H1 (cell line): ENCODE results near the gene OBSL1. TPM values are rescaled to one million over a fixed set of nuclear protein-coding genes. Genes with fewer than 3 reads are reported as not detected.

Experiments used
- GTF2F1 ChIP-seq: IDR thresholded peaks from 2 replicates; pipeline ENCODE4 v1.6.1; 2012; ENCODE audit warnings: low read depth, low read length, improper control_type of control experiment, borderline replicate concordance
- JUN ChIP-seq: IDR thresholded peaks from 2 replicates; pipeline ENCODE4 v1.6.1; 2011; ENCODE audit warnings: low read depth, mild to moderate bottlenecking, improper control_type of control experiment, low read length
- PHF8 ChIP-seq: fragments of 200-600 bp; sonication (generic); conservative IDR thresholded peaks from 2 replicates; pipeline ENCODE4 v1.7.1; 2012; ENCODE audit warnings: low read depth, mild to moderate bottlenecking, inconsistent platforms, low read length, moderate library complexity
- SP1 ChIP-seq: IDR thresholded peaks from 2 replicates; pipeline ENCODE4 v1.6.1; 2011; ENCODE audit warnings: low read depth, low read length
- polyA plus RNA-seq, 7 experiments: library from polyadenylated mRNA; depleted of rRNA in 3 of 7; stranded (reverse) in 5 of 7; unstranded in 2 of 7; fragments of >200 nt in 5 of 7; fragments of 200-250 nt in 2 of 7; gene quantifications; 1 replicate in 5 of 7; 2 replicates in 1 of 7; 4 replicates in 1 of 7; pipeline versions ENCODE4 v1.2.1 to v1.2.3, GENCODE V29; 2011 to 2013; ENCODE audit warnings: missing spikeins in 2 of 7, mixed read lengths in 2 of 7
- total RNA-seq: library from RNA; stranded (reverse); fragmentation: NEBNext Ultra II Directional; extraction: Animal tissue kit (Norgen Biotek cat#: 25700); gene quantifications from 2 replicates; pipeline ENCODE4 v1.2.1, GENCODE V29; 2021
- TF ChIP-seq, protein P1 (sequence below): fragments of 300-600 bp; sonication (generic); IDR thresholded peaks from 2 replicates; pipeline ENCODE4 v1.7.1; 2012; ENCODE audit warnings: low read length, moderate library complexity, mild to moderate bottlenecking, inconsistent platforms; ENCODE audit not compliant: insufficient replicate concordance
- TF ChIP-seq, protein P2 (sequence below): IDR thresholded peaks from 2 replicates; pipeline ENCODE4 v1.6.1; 2012; ENCODE audit warnings: inconsistent platforms

OBSL1 gene
- total and polyA plus RNA-seq, 2 of the 8 experiments (the other 6 are each of a cell fraction or from before 2014, with no cell fraction given): 116 to 127 TPM

- TF ChIP-seq, protein P1, sequence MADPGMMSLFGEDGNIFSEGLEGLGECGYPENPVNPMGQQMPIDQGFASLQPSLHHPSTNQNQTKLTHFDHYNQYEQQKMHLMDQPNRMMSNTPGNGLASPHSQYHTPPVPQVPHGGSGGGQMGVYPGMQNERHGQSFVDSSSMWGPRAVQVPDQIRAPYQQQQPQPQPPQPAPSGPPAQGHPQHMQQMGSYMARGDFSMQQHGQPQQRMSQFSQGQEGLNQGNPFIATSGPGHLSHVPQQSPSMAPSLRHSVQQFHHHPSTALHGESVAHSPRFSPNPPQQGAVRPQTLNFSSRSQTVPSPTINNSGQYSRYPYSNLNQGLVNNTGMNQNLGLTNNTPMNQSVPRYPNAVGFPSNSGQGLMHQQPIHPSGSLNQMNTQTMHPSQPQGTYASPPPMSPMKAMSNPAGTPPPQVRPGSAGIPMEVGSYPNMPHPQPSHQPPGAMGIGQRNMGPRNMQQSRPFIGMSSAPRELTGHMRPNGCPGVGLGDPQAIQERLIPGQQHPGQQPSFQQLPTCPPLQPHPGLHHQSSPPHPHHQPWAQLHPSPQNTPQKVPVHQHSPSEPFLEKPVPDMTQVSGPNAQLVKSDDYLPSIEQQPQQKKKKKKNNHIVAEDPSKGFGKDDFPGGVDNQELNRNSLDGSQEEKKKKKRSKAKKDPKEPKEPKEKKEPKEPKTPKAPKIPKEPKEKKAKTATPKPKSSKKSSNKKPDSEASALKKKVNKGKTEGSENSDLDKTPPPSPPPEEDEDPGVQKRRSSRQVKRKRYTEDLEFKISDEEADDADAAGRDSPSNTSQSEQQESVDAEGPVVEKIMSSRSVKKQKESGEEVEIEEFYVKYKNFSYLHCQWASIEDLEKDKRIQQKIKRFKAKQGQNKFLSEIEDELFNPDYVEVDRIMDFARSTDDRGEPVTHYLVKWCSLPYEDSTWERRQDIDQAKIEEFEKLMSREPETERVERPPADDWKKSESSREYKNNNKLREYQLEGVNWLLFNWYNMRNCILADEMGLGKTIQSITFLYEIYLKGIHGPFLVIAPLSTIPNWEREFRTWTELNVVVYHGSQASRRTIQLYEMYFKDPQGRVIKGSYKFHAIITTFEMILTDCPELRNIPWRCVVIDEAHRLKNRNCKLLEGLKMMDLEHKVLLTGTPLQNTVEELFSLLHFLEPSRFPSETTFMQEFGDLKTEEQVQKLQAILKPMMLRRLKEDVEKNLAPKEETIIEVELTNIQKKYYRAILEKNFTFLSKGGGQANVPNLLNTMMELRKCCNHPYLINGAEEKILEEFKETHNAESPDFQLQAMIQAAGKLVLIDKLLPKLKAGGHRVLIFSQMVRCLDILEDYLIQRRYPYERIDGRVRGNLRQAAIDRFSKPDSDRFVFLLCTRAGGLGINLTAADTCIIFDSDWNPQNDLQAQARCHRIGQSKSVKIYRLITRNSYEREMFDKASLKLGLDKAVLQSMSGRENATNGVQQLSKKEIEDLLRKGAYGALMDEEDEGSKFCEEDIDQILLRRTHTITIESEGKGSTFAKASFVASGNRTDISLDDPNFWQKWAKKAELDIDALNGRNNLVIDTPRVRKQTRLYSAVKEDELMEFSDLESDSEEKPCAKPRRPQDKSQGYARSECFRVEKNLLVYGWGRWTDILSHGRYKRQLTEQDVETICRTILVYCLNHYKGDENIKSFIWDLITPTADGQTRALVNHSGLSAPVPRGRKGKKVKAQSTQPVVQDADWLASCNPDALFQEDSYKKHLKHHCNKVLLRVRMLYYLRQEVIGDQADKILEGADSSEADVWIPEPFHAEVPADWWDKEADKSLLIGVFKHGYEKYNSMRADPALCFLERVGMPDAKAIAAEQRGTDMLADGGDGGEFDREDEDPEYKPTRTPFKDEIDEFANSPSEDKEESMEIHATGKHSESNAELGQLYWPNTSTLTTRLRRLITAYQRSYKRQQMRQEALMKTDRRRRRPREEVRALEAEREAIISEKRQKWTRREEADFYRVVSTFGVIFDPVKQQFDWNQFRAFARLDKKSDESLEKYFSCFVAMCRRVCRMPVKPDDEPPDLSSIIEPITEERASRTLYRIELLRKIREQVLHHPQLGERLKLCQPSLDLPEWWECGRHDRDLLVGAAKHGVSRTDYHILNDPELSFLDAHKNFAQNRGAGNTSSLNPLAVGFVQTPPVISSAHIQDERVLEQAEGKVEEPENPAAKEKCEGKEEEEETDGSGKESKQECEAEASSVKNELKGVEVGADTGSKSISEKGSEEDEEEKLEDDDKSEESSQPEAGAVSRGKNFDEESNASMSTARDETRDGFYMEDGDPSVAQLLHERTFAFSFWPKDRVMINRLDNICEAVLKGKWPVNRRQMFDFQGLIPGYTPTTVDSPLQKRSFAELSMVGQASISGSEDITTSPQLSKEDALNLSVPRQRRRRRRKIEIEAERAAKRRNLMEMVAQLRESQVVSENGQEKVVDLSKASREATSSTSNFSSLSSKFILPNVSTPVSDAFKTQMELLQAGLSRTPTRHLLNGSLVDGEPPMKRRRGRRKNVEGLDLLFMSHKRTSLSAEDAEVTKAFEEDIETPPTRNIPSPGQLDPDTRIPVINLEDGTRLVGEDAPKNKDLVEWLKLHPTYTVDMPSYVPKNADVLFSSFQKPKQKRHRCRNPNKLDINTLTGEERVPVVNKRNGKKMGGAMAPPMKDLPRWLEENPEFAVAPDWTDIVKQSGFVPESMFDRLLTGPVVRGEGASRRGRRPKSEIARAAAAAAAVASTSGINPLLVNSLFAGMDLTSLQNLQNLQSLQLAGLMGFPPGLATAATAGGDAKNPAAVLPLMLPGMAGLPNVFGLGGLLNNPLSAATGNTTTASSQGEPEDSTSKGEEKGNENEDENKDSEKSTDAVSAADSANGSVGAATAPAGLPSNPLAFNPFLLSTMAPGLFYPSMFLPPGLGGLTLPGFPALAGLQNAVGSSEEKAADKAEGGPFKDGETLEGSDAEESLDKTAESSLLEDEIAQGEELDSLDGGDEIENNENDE: no peak
- TF ChIP-seq PHF8: no peak
- TF ChIP-seq, protein P2, sequence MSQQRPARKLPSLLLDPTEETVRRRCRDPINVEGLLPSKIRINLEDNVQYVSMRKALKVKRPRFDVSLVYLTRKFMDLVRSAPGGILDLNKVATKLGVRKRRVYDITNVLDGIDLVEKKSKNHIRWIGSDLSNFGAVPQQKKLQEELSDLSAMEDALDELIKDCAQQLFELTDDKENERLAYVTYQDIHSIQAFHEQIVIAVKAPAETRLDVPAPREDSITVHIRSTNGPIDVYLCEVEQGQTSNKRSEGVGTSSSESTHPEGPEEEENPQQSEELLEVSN: no peak
- TF ChIP-seq SP1: no peak
- no peak for TF ChIP-seq GTF2F1
- no peak for TF ChIP-seq JUN
- TF ChIP-seq, all 59 proteins: peak for 0
These were observed 39.0 kb downstream of the OBSL1 start (continued) for GRCh38 chr2:219532378-219532649.
